Testis (tissue), 2 donors: ENCODE measurements around the gene DDIAS.
"Not testable (repeated sequence)": the region's sequence is repeated elsewhere in the genome, so short reads cannot be mapped to it uniquely, and the experiment has no call there.

Experiments
- POLR2A ChIP-seq: fragments of 450-650 bp; IDR thresholded peaks from one replicate; pipeline ENCODE4 v1.6.1; 2017; ENCODE audit warnings: antibody characterized with exemption, mild to moderate bottlenecking, moderate library complexity
- TF ChIP-seq, protein P1 (sequence below), 3 experiments: fragments of 450-650 bp in 2 of 3; fragments of 200-600 bp in 1 of 3; sonication (generic) in 1 of 3; IDR thresholded peaks; one replicate each; pipeline ENCODE4 v1.5.1; 2016 to 2019; ENCODE audit warnings: antibody characterized with exemption in 3 of 3, mild to moderate bottlenecking in 2 of 3, moderate library complexity in 1 of 3

DNA sequence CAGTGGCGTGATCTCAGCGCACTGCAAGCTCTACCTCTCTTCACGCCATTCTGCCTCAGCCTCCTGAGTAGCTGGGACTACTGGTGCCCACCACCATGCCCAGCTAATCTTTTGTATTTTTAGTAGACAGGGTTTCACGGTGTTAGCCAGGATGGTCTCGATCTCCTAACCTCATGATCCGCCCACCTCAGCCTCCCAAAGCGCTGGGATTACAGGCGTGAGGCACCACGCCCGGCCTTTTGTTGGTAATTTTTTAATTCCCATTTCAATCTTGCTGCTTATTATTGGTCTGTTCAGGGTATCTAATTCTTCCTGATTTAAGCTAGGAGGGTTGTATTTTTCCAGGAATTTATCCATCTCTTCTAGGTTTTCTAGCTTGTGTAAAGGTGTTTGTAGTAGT is 18.2 kb downstream of the DDIAS start:
- TF ChIP-seq, protein P1, sequence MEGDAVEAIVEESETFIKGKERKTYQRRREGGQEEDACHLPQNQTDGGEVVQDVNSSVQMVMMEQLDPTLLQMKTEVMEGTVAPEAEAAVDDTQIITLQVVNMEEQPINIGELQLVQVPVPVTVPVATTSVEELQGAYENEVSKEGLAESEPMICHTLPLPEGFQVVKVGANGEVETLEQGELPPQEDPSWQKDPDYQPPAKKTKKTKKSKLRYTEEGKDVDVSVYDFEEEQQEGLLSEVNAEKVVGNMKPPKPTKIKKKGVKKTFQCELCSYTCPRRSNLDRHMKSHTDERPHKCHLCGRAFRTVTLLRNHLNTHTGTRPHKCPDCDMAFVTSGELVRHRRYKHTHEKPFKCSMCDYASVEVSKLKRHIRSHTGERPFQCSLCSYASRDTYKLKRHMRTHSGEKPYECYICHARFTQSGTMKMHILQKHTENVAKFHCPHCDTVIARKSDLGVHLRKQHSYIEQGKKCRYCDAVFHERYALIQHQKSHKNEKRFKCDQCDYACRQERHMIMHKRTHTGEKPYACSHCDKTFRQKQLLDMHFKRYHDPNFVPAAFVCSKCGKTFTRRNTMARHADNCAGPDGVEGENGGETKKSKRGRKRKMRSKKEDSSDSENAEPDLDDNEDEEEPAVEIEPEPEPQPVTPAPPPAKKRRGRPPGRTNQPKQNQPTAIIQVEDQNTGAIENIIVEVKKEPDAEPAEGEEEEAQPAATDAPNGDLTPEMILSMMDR (IDR thresholded peaks at IDR 0.05): not testable (repeated sequence)
- TF ChIP-seq POLR2A: not testable (repeated sequence)
